HL-60 (cell line): ENCODE measurements around the gene KLF9.

Source experiments
- DNase-seq, 2 experiments: peaks; one replicate each; pipeline ENCODE4 v3.0.0-alpha.2; 2010 to 2020; ENCODE audit warnings: low read depth in 1 of 2, low spot score in 1 of 2
- H3K27ac ChIP-seq: fragments of 250-450 bp; sonication (Bioruptor Pico); replicated peaks from 2 replicates; pipeline ENCODE4 v1.5.1; 2020; ENCODE audit warnings: mild to moderate bottlenecking, moderate library complexity
- H3K27me3 ChIP-seq: fragments of 250-450 bp; sonication (Bioruptor Pico); 2 replicates; pipeline ENCODE4 v1.5.1; 2021; ENCODE audit warnings: mild to moderate bottlenecking, moderate library complexity; ENCODE audit not compliant: insufficient read depth, poor library complexity, severe bottlenecking
- H3K4me3 ChIP-seq: replicated peaks from 2 replicates; pipeline ENCODE4 v1.5.1; 2011; ENCODE audit warnings: mild to moderate bottlenecking, control low read depth, low read length; ENCODE audit not compliant: insufficient read depth
- CTCF ChIP-seq: IDR thresholded peaks from one replicate; pipeline ENCODE4 v1.5.1; 2011; ENCODE audit warnings: low read length, control low read depth, inconsistent platforms; ENCODE audit not compliant: insufficient read depth
- GABPA ChIP-seq: IDR thresholded peaks from 2 replicates; pipeline ENCODE4 v1.6.1; 2012; ENCODE audit warnings: low read depth
- POLR2AphosphoS5 ChIP-seq: IDR thresholded peaks from 2 replicates; pipeline ENCODE4 v1.6.1; 2012; ENCODE audit warnings: low read depth
- REST ChIP-seq: IDR thresholded peaks from 2 replicates; pipeline ENCODE4 v1.6.1; 2012; ENCODE audit warnings: low read depth; ENCODE audit not compliant: insufficient replicate concordance
- SPI1 ChIP-seq: IDR thresholded peaks from 2 replicates; pipeline ENCODE4 v1.6.1; 2012; ENCODE audit warnings: low read depth, mild to moderate bottlenecking, borderline replicate concordance

Gene KLF9

GRCh38 chr9:70444904-70445303 lies 30.4 kb upstream of the KLF9 start:
- H3K27ac ChIP-seq: no peak overlapping the region
- no peaks in the 10 kb centered on the region for H3K27me3 ChIP-seq
- no peak for DNase-seq
- no peak overlapping the region for H3K4me3 ChIP-seq
- no peak for TF ChIP-seq SPI1
- no peak for TF ChIP-seq REST

DNA sequence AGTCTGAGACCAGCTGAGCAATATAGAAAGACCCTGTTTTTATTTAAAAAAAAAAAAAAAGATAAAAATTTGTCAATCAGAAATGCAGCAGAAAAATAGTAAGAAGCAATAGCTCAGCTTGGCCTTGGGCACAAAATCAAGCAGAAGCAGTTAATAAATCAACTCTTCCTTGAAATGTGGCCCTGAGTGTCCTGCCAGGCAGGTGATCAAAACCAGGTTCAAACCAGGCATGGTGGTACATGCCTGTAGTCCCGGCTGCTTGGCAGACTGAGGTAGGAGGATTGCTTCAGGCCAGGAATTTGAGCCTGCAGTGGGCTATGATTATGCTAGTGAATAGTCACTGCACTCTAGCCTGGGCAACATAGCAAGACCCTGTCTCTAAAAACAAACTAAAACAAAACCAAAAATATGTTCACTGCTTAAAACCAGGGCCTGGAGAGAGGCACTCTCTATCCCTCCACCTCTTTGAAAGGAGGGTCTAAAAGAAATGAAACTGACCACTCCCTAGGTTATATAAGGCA lies 27.9 kb upstream of the KLF9 start:
- DNase-seq: no peak
- Histone ChIP-seq H3K27me3 (no peaks in the 10 kb centered on the region), H3K27ac (no peak overlapping the region), H3K4me3 (no peak overlapping the region)
- TF ChIP-seq REST: no peak
- no peak for TF ChIP-seq GABPA
- no peak for TF ChIP-seq SPI1
- TF ChIP-seq POLR2AphosphoS5: no peak
- no peak for TF ChIP-seq CTCF

DNA sequence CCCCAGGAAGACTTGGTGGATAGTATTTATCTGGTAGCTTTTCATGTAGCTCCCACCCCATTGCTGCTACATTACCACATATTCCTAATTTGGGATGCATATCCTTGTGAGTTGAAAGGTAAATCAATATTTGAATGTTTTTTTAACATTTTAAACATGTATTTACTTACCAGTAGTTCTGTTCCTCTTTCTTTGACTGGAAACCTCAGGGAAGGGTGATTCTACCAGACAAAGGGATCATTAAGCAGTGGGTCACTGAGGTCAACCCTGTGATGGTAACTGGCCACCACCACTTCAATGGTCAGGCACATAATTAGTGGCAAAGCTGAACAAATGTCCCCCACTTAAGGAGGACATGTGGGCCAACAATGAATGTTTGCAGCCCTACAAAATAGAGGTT lies 27.2 kb upstream of the KLF9 start:
- no peak overlapping the region for H3K4me3 ChIP-seq
- no peak for DNase-seq
- no peak for TF ChIP-seq POLR2AphosphoS5
- no peak for TF ChIP-seq SPI1
- TF ChIP-seq GABPA: no peak
- TF ChIP-seq CTCF: no peak
- no peak for TF ChIP-seq REST
- H3K27ac ChIP-seq: no peak overlapping the region
- H3K27me3 ChIP-seq: no peaks in the 10 kb centered on the region
